Coronary artery (tissue), 2 donors: Measurements from ENCODE around the gene ZYX.

Experiments used
- DNase-seq: peaks from one replicate; pipeline ENCODE4 v3.0.0-alpha.2; 2017; ENCODE audit warnings: low spot score
- H3K27ac ChIP-seq, 2 donors: fragments of 200-600 bp; sonication (generic); one replicate each; pipeline ENCODE4 v1.5.1; 2016 to 2019
- H3K4me3 ChIP-seq: fragments of 200-600 bp; sonication (generic); 2 replicates; pipeline ENCODE4 v1.5.1; 2016; ENCODE audit warnings: mild to moderate bottlenecking, moderate library complexity
- TF ChIP-seq, protein P1 (sequence below): fragments of 200-600 bp; sonication (generic); IDR thresholded peaks from one replicate; pipeline ENCODE4 v1.5.1; 2019; ENCODE audit warnings: antibody characterized with exemption

The ZYX gene

GRCh38 chr7:143385891-143386781 lies 5.0 kb downstream of the ZYX start:
- DNase-seq: peak; percentile 76
- TF ChIP-seq, protein P1, sequence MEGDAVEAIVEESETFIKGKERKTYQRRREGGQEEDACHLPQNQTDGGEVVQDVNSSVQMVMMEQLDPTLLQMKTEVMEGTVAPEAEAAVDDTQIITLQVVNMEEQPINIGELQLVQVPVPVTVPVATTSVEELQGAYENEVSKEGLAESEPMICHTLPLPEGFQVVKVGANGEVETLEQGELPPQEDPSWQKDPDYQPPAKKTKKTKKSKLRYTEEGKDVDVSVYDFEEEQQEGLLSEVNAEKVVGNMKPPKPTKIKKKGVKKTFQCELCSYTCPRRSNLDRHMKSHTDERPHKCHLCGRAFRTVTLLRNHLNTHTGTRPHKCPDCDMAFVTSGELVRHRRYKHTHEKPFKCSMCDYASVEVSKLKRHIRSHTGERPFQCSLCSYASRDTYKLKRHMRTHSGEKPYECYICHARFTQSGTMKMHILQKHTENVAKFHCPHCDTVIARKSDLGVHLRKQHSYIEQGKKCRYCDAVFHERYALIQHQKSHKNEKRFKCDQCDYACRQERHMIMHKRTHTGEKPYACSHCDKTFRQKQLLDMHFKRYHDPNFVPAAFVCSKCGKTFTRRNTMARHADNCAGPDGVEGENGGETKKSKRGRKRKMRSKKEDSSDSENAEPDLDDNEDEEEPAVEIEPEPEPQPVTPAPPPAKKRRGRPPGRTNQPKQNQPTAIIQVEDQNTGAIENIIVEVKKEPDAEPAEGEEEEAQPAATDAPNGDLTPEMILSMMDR: no peak
- H3K27ac ChIP-seq: peak overlapping the region; percentile 66 to 95
- peak overlapping the region; percentile 79 for H3K4me3 ChIP-seq

DNA sequence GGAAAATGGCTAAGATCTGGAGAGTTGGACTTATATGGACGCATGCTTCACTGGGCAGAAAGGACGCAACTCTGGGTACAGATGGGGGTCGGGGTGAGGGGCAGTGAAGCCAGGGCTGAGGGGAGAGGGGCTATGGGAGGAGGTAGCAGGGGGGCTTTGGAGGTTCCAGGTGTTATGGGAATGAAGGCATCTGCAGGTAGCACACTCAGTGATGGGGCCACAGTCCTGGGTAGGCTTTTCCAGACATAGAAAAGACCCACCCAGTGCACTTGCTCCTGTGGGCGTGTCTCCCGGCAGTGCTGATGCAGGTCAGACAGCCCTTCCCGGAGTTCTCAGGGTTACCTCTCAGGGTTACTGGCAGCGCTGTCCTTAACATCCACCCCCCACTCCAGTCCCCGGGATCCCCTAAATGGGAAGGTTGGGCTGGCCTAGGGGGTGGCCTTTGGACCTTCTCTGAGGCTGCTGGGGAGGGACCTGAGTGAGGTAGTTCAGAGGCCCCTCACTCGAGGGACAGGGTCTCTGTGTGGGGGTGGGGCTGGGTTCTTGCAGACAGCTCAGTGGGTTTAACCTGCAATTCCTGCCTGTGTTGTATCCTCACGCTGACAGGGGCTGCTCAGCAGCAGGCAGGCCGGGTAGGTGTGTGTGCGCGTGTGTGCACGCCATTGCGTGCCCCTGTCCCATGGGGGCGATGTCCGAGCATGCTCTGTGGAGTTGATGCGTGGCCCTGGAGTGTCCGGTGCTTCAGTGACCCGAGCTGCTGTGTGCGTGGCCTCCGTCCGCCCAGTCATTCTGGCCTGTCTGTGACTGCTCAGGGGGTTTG lies 6.2 kb downstream of the ZYX start:
- Histone ChIP-seq H3K4me3 (peak overlapping the region; percentile 79), H3K27ac (peak overlapping the region; percentile 66 to 95)
- TF ChIP-seq, protein P1: no peak
- no peak for DNase-seq

DNA sequence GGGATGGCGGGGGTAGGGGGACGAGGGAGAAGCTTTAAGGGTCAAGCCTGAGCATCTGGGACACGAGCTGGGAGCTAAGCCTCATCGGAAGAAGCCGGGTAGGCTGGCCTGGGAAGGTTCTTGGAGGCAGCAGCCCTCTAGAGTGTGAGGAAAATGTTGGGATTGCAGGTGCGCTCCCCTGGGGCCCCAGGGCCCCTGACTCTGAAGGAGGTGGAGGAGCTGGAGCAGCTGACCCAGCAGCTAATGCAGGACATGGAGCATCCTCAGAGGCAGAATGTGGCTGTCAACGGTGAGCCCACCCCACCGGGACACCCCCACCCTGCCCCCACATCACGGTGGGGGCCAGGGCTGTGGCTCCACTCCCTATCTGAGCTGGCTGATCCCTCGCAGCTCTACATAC lies 6.9 kb downstream of the ZYX start:
- H3K4me3 ChIP-seq: peak overlapping the region; percentile 79
- TF ChIP-seq, protein P1: no peak
- peak overlapping the region; percentile 66 to 95 for H3K27ac ChIP-seq
- DNase-seq: no peak

DNA sequence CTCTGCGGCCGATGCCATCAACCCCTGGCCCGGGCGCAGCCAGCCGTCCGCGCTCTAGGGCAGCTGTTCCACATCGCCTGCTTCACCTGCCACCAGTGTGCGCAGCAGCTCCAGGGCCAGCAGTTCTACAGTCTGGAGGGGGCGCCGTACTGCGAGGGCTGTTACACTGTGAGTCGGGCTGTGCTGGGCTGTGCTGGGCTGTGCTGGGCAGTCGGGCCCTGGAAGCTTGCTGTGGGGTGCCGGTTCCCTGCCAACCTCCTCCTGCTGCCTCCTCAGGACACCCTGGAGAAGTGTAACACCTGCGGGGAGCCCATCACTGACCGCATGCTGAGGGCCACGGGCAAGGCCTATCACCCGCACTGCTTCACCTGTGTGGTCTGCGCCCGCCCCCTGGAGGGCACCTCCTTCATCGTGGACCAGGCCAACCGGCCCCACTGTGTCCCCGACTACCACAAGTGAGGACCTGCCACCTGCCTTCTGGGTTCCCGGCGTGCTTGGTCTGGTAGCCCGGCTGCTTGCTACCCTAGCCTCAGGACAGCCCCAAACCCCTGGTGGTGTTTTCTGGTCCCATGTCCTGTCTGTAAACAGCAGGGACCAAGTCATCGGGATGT lies 7.5 kb downstream of the ZYX start:
- H3K4me3 ChIP-seq: peak overlapping the region; percentile 23
- peak overlapping the region; percentile 66 to 95 for H3K27ac ChIP-seq
- TF ChIP-seq, protein P1: no peak
- no peak for DNase-seq

GRCh38 chr7:143389316-143390103 lies 8.4 kb downstream of the ZYX start:
- Histone ChIP-seq H3K27ac (peak overlapping the region; percentile 87 to 95), H3K4me3 (no peak overlapping the region)
- TF ChIP-seq, protein P1: no peak
- no peak for DNase-seq

GRCh38 chr7:143390104-143390772 lies 9.1 kb downstream of the ZYX start:
- peak overlapping the region; percentile 87 to 95 for H3K27ac ChIP-seq
- no peak overlapping the region for H3K4me3 ChIP-seq
- TF ChIP-seq, protein P1: no peak
- DNase-seq: no peak
